Choroid plexus epithelial cell (primary cell): ENCODE results near the gene SCFD2.

Experiments
- DNase-seq: peaks from one replicate; pipeline ENCODE4 v3.0.0-alpha.2; 2010; ENCODE audit warnings: low read depth
- H3K4me3 ChIP-seq: 2 replicates; pipeline ENCODE4 v1.5.1; 2011; ENCODE audit warnings: low read depth, mild to moderate bottlenecking, control low read depth, low read length, moderate library complexity
- TF ChIP-seq, protein P1 (sequence below): conservative IDR thresholded peaks from 2 replicates; pipeline ENCODE4 v1.5.1; 2011; ENCODE audit warnings: low read depth, mild to moderate bottlenecking, control low read depth, inconsistent platforms, low read length, moderate library complexity

Gene SCFD2

GRCh38 chr4:53371843-53372521 is 6.1 kb upstream of the SCFD2 start:
- H3K4me3 ChIP-seq = no peak overlapping the region
- TF ChIP-seq, protein P1, sequence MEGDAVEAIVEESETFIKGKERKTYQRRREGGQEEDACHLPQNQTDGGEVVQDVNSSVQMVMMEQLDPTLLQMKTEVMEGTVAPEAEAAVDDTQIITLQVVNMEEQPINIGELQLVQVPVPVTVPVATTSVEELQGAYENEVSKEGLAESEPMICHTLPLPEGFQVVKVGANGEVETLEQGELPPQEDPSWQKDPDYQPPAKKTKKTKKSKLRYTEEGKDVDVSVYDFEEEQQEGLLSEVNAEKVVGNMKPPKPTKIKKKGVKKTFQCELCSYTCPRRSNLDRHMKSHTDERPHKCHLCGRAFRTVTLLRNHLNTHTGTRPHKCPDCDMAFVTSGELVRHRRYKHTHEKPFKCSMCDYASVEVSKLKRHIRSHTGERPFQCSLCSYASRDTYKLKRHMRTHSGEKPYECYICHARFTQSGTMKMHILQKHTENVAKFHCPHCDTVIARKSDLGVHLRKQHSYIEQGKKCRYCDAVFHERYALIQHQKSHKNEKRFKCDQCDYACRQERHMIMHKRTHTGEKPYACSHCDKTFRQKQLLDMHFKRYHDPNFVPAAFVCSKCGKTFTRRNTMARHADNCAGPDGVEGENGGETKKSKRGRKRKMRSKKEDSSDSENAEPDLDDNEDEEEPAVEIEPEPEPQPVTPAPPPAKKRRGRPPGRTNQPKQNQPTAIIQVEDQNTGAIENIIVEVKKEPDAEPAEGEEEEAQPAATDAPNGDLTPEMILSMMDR = no peak
- DNase-seq = no peak

GRCh38 chr4:53371049-53371448 is 5.2 kb upstream of the SCFD2 start:
- TF ChIP-seq, protein P1 = no peak
- no peak overlapping the region for H3K4me3 ChIP-seq
- DNase-seq = no peak

GRCh38 chr4:53367721-53368120 is 1.9 kb upstream of the SCFD2 start:
- TF ChIP-seq, protein P1 = no peak
- DNase-seq = no peak
- H3K4me3 ChIP-seq = no peak overlapping the region

- H3K4me3 ChIP-seq = peak overlapping the region; percentile 93
- TF ChIP-seq, protein P1 = no peak
- no peak for DNase-seq
Measured at GRCh38 chr4:53366301-53366716, 448 bp upstream of the SCFD2 start.

- TF ChIP-seq, protein P1 = no peak
- peak; percentile 20 for DNase-seq
- H3K4me3 ChIP-seq = peak overlapping the region; percentile 93
Measured at GRCh38 chr4:53365121-53365485, 758 bp downstream of the SCFD2 start.

GRCh38 chr4:53364624-53365023 is 1.2 kb downstream of the SCFD2 start:
- TF ChIP-seq, protein P1 = no peak
- DNase-seq = no peak
- peak overlapping the region; percentile 93 for H3K4me3 ChIP-seq

GRCh38 chr4:53362093-53362492 is 3.8 kb downstream of the SCFD2 start:
- H3K4me3 ChIP-seq = no peak overlapping the region

More at GRCh38 chr4:53362093-53362492, 3.8 kb downstream of the SCFD2 start:
- no peak for DNase-seq
- TF ChIP-seq, protein P1 = no peak
